ENCODE data around the gene ZBTB20.

ZBTB20 gene

GRCh38 chr3:114551770-114552526 is 595.1 kb downstream of the ZBTB20 start:
- no peak for TF ChIP-seq CTCF (IDR thresholded peaks at IDR 0.05; ENCODE audit: borderline replicate concordance, control extremely low read depth, extremely low read depth, insufficient read depth, missing control alignments)
- in situ Hi-C loops (cut with MboI; ENCODE audit: low sequenced_read_pairs, unreplicated experiment): no loop called here
- DNase-seq (ENCODE audit: low spot score): no peak

GRCh38 chr3:114550165-114550564 is 596.9 kb downstream of the ZBTB20 start:
- TF ChIP-seq CTCF (IDR thresholded peaks at IDR 0.05; ENCODE audit: borderline replicate concordance, control extremely low read depth, extremely low read depth, insufficient read depth, missing control alignments): no peak
- no peak for DNase-seq (ENCODE audit: low spot score)
- in situ Hi-C loops (cut with MboI; ENCODE audit: low sequenced_read_pairs, unreplicated experiment): no loop called here

- TF ChIP-seq CTCF (IDR thresholded peaks at IDR 0.05; ENCODE audit: borderline replicate concordance, control extremely low read depth, extremely low read depth, insufficient read depth, missing control alignments): no peak
- DNase-seq (ENCODE audit: low spot score): no peak
- in situ Hi-C loops (cut with MboI; ENCODE audit: low sequenced_read_pairs, unreplicated experiment): no loop called here
Measured at GRCh38 chr3:114545193-114545592, 601.9 kb downstream of the ZBTB20 start.

GRCh38 chr3:114542359-114542758 is 604.7 kb downstream of the ZBTB20 start:
- DNase-seq (ENCODE audit: low spot score): no peak
- in situ Hi-C loops (cut with MboI; ENCODE audit: low sequenced_read_pairs, unreplicated experiment): no loop called here
- no peak for TF ChIP-seq CTCF (IDR thresholded peaks at IDR 0.05; ENCODE audit: borderline replicate concordance, control extremely low read depth, extremely low read depth, insufficient read depth, missing control alignments)

- in situ Hi-C loops (cut with MboI; ENCODE audit: low sequenced_read_pairs, unreplicated experiment): no loop called here
- no peak for DNase-seq (ENCODE audit: low spot score)
- TF ChIP-seq CTCF (IDR thresholded peaks at IDR 0.05; ENCODE audit: borderline replicate concordance, control extremely low read depth, extremely low read depth, insufficient read depth, missing control alignments): no peak
Measured at GRCh38 chr3:114539525-114539924, 607.6 kb downstream of the ZBTB20 start.

- in situ Hi-C loops (cut with MboI; ENCODE audit: low sequenced_read_pairs, unreplicated experiment): no loop called here
- no peak for TF ChIP-seq CTCF (IDR thresholded peaks at IDR 0.05; ENCODE audit: borderline replicate concordance, control extremely low read depth, extremely low read depth, insufficient read depth, missing control alignments)
Measured at GRCh38 chr3:114538211-114538610, 608.9 kb downstream of the ZBTB20 start.

More at GRCh38 chr3:114538211-114538610, 608.9 kb downstream of the ZBTB20 start:
- DNase-seq (ENCODE audit: low spot score): no peak

Data from GM13976 (cell line).